Smooth muscle cell (in vitro differentiated cells): ENCODE measurements around the gene ST8SIA5. TPM values are rescaled to one million over a fixed set of nuclear protein-coding genes. Genes with fewer than 3 reads are reported as not detected.

Experiments
- DNase-seq: peaks from one replicate; lab custom pipeline; 2025; ENCODE audit not compliant: unreplicated experiment; lab: John Stamatoyannopoulos, UW
- H2AFZ ChIP-seq: fragments of 200-600 bp; sonication (generic); 2 replicates; pipeline ENCODE4 v1.6.0; 2016; ENCODE audit warnings: antibody characterized with exemption, low read depth, mild to moderate bottlenecking
- H3F3A ChIP-seq: fragments of 200-600 bp; sonication (generic); 2 replicates; pipeline ENCODE4 v1.6.0; 2017; ENCODE audit warnings: antibody characterized with exemption, low read depth
- H3K27ac ChIP-seq: fragments of 200-600 bp; sonication (generic); 2 replicates; pipeline ENCODE4 v1.5.1; 2016; ENCODE audit warnings: low read depth, mild to moderate bottlenecking
- H3K27me3 ChIP-seq: fragments of 200-600 bp; sonication (generic); 2 replicates; pipeline ENCODE4 v1.6.1; 2016; ENCODE audit warnings: low read depth, mild to moderate bottlenecking
- H3K36me3 ChIP-seq: fragments of 200-600 bp; sonication (generic); 2 replicates; pipeline ENCODE4 v1.5.1; 2016; ENCODE audit warnings: low read depth
- H3K4me1 ChIP-seq: fragments of 200-600 bp; sonication (generic); 2 replicates; pipeline ENCODE4 v1.5.1; 2016; ENCODE audit warnings: low read depth
- H3K4me2 ChIP-seq: fragments of 200-600 bp; sonication (generic); 2 replicates; pipeline ENCODE4 v1.6.0; 2016; ENCODE audit warnings: mild to moderate bottlenecking
- H3K4me3 ChIP-seq: fragments of 200-600 bp; sonication (generic); 2 replicates; pipeline ENCODE4 v1.5.1; 2016; ENCODE audit warnings: mild to moderate bottlenecking
- H3K79me2 ChIP-seq: fragments of 200-600 bp; sonication (generic); 2 replicates; pipeline ENCODE4 v1.6.0; 2016; ENCODE audit warnings: low read depth, mild to moderate bottlenecking
- H3K9ac ChIP-seq: fragments of 200-600 bp; sonication (generic); 2 replicates; pipeline ENCODE4 v1.6.0; 2016; ENCODE audit warnings: low read depth
- H3K9me3 ChIP-seq: fragments of 200-600 bp; sonication (generic); replicated peaks from 2 replicates; pipeline ENCODE4 v1.5.1; 2016; ENCODE audit warnings: low read depth
- H4K20me1 ChIP-seq: fragments of 200-600 bp; sonication (generic); 2 replicates; pipeline ENCODE4 v1.6.0; 2016; ENCODE audit warnings: low read depth
- CTCF ChIP-seq: fragments of 200-600 bp; sonication (generic); IDR thresholded peaks from 2 replicates; pipeline ENCODE4 v1.5.1; 2017; ENCODE audit warnings: borderline replicate concordance, mild to moderate bottlenecking, antibody characterized with exemption; ENCODE audit not compliant: insufficient read depth, poor library complexity, severe bottlenecking
- WGBS: methylation state at CpG from one replicate; pipeline ENCODE4 v1.1.7; 2016; ENCODE audit warnings: low lambda C conversion rate; 5-methylcytosine and 5-hydroxymethylcytosine counted together
- polyA plus RNA-seq: library from polyadenylated mRNA; unstranded; fragments of >200 nt; fragmentation: Nextera tagmentation; extraction: Ambion mirVana; gene quantifications from 2 replicates; pipeline ENCODE4 v1.2.1, GENCODE V29; 2016
- total RNA-seq: library from RNA; depleted of rRNA; stranded (reverse); fragments of >200 nt; gene quantifications from 2 replicates; pipeline ENCODE4 v1.2.3, GENCODE V29; 2014

ST8SIA5 gene
- total and polyA plus RNA-seq, 2 experiments from 2014 or later = 0.22 TPM; not detected in 1

GRCh38 chr18:46704189-46704588 is 52.7 kb downstream of the ST8SIA5 start:
- DNase-seq = no peak
- no peak for TF ChIP-seq CTCF
- Histone ChIP-seq H3K9ac (no peak overlapping the region), H3K4me1 (peaks cover 5% of the 10 kb centered on the region), H3K27ac (no peak overlapping the region), H3F3A (no peaks in the 10 kb centered on the region), H3K79me2 (no peaks in the 10 kb centered on the region), H4K20me1 (no peaks in the 10 kb centered on the region), H2AFZ (no peak overlapping the region), H3K9me3 (no peaks in the 10 kb centered on the region), H3K4me3 (no peak overlapping the region), H3K4me2 (no peak overlapping the region), H3K27me3 (no peaks in the 10 kb centered on the region), H3K36me3 (no peaks in the 10 kb centered on the region)
- WGBS = 89% methylated on average over 6 of the region's 7 CpGs

DNA sequence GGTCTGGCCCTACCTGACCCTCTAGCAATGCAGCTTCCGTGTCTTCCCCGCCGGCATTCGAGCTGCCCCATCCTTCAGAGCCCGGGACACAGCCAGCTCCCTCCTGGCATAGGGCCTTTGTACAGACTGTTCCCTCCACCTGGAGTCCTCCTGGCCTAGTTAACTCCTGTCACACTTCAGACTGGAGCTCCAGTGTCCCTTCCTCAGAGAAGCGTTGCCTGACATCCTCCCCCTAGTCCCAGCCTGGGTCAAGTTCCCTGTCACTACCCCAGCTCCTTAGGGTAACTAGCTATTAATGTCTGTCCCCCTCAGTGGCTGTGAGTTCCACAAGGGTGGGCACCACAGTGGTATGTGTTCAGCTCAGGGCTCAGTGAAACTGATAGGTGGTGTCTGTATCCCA is 54.4 kb downstream of the ST8SIA5 start:
- Histone ChIP-seq H3K4me2 (no peak overlapping the region), H3K9ac (no peak overlapping the region)

DNA sequence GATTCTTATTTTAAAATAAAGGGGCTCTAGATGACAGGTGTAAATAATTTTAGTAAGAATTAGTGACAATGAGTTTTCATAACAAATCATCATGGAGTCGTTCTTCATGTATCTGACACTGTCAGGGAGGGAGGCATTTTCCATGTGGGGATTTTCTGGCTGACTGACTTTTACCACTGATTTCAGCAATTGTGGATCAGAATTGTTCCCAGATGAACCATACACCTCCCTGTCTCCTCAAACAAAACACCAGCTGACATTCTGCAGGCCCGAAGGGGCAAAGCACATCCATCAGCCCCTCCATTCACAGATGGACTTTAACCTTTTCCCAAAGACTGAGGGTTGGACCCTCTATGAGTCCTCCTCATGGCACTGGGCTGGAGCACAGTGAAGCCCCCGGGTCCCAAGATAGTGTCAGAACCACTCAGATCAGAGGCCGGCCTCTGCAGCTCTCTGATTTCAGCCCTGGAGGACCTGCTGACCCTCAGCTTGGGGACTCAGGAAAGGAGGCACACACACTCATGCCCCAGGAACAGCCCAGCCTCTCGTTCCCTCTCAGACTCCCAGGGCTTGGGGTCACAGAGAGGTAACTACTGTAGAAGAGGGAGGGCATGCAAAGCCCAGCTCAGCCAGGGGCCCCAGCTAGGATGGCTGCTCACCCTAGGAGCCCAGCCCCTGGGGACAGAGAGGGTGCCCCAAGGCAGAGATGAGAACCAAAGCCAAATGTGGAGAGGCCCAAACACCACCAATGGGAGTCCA is 56.6 kb downstream of the ST8SIA5 start:
- Histone ChIP-seq H3K79me2 (no peaks in the 10 kb centered on the region), H4K20me1 (no peaks in the 10 kb centered on the region), H3K4me2 (no peak overlapping the region), H3K4me3 (no peak overlapping the region), H3K4me1 (no peaks in the 10 kb centered on the region), H2AFZ (no peak overlapping the region), H3K9me3 (no peaks in the 10 kb centered on the region), H3K36me3 (no peaks in the 10 kb centered on the region), H3F3A (no peaks in the 10 kb centered on the region), H3K27ac (no peak overlapping the region), H3K9ac (no peak overlapping the region), H3K27me3 (no peaks in the 10 kb centered on the region)
- no peak for DNase-seq
- no peak for TF ChIP-seq CTCF
- 91% methylated on average over 5 of the region's 5 CpGs for WGBS

More for the DNA sequence above, 54.4 kb downstream of the ST8SIA5 start:
- Histone ChIP-seq H3K9me3 (no peaks in the 10 kb centered on the region), H3K27me3 (no peaks in the 10 kb centered on the region), H3K4me3 (no peak overlapping the region), H3K79me2 (no peaks in the 10 kb centered on the region), H3K36me3 (no peaks in the 10 kb centered on the region), H3K4me1 (peaks cover 5% of the 10 kb centered on the region), H2AFZ (no peak overlapping the region), H4K20me1 (no peaks in the 10 kb centered on the region), H3F3A (no peaks in the 10 kb centered on the region), H3K27ac (no peak overlapping the region)
- 85% methylated on average over 6 of the region's 6 CpGs for WGBS
- no peak for TF ChIP-seq CTCF
- DNase-seq = no peak

- Histone ChIP-seq H3K4me1 (no peaks in the 10 kb centered on the region), H3K9ac (no peak overlapping the region), H3K36me3 (no peaks in the 10 kb centered on the region), H3F3A (no peaks in the 10 kb centered on the region), H3K9me3 (no peaks in the 10 kb centered on the region), H3K79me2 (no peaks in the 10 kb centered on the region), H2AFZ (no peak overlapping the region), H3K4me2 (no peak overlapping the region), H3K27me3 (no peaks in the 10 kb centered on the region), H4K20me1 (no peaks in the 10 kb centered on the region), H3K27ac (no peak overlapping the region), H3K4me3 (no peak overlapping the region)
- no peak for DNase-seq
- TF ChIP-seq CTCF = no peak
Measured at GRCh38 chr18:46696702-46697101, 60.2 kb downstream of the ST8SIA5 start.
